Measurements from ENCODE around the gene CCNY. TPM values are rescaled to one million over a fixed set of nuclear protein-coding genes. Genes with fewer than 3 reads are reported as not detected.

The CCNY gene
- total and polyA plus RNA-seq, 12 donors: 26.0 to 99.4 (median 88.9) TPM

DNA sequence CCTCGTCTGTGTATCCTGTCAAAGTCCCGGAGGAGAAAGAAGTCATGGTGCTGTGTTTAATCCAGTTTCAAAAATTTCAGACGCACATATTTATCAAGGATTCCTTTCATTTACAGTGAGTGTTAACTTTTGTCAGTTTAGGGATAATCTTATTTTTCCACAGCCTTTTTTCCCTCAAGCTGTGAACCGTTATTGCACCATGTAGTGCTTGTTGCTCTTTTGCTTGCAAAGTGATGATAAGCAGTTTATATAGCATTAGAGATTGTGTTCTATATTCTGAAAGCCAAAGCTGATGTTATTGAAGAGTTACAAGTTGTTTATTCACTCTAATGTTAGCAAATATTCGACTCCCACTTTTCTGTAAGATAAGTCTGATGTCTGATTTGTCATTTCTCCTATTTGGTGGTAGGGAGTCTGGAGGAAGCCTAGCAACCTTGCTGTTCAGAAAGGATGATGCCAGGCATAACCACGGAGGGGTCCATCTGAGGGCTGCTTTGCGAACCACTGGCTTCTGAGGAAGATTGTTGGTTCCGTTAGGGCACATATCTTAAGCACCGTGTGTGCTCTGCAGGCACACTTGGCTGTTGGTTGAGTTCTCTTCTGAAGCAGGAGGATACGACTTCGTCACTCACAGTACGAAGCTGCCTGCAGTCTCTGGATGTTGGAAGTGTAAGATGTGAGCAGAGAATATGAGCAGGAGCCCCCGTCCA lies 11.7 kb downstream of the CCNY start:
- intact Hi-C loops (cut with DNase I): loop anchor here in 1 of 10 donors (10.0 kb wide), 1 partner anchor 107 kb away; no protein-coding TSS in a partner anchor
- DNase-seq (no peak), ATAC-seq (peak in 5 of 8 donors; percentile 9 to 35 (median 21))
- H3K36me3 ChIP-seq: peaks cover 0 to 8% (median 0%) of the 10 kb centered on the region in 9 donors
- WGBS, 2 donors: 41 to 52% methylated on average over 13 of the region's 13 CpGs
- H3K27me3 ChIP-seq: no peaks in the 10 kb centered on the region
- TF ChIP-seq, protein P1, sequence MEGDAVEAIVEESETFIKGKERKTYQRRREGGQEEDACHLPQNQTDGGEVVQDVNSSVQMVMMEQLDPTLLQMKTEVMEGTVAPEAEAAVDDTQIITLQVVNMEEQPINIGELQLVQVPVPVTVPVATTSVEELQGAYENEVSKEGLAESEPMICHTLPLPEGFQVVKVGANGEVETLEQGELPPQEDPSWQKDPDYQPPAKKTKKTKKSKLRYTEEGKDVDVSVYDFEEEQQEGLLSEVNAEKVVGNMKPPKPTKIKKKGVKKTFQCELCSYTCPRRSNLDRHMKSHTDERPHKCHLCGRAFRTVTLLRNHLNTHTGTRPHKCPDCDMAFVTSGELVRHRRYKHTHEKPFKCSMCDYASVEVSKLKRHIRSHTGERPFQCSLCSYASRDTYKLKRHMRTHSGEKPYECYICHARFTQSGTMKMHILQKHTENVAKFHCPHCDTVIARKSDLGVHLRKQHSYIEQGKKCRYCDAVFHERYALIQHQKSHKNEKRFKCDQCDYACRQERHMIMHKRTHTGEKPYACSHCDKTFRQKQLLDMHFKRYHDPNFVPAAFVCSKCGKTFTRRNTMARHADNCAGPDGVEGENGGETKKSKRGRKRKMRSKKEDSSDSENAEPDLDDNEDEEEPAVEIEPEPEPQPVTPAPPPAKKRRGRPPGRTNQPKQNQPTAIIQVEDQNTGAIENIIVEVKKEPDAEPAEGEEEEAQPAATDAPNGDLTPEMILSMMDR (IDR thresholded peaks at IDR 0.05): no peak
- H3K27ac ChIP-seq: peak overlapping the region in 5 of 10 donors; percentile 9 to 56 (median 51)
- H3K4me1 ChIP-seq: peaks cover 25 to 95% (median 85%) of the 10 kb centered on the region in 9 donors
- H3K4me3 ChIP-seq: no peak overlapping the region
- H3K9me3 ChIP-seq: no peaks in the 10 kb centered on the region

DNA sequence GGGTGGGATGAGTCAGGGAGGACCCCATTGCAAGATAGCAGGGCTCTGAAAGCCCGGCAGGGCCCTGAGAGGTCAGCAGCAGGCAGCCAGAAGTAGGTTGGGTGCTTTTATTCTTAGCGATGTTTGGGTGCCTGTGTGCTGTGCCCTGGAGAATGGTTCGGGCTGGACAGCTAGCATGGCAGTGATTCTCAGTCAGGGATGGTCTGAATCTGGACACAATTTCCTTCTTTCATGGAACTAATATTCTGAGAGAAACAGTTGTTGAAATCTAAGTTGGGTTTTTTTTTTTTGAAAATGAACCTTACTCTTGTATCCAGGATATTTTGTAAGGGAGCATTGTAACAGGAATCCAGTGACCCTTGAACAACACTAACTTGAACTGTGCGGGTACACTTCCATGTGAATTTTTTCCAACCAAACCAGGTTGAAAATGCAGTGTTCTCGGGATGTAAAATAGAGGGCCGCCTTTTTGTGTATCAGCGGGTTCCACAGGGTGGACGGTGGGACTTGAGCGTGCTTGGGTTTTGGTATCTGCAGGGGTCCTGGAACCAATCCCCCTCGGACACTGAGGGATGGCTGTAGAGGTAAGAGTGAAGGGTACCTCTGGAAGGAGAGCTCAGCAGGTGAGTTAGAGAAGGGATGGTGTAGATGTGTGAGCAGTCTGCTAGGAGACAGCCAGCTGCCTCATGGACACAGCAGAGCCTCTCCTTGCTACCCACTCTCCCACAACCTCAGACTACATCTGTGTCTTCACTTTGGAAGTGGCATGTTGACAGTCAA lies 12.5 kb downstream of the CCNY start:
- WGBS, 2 donors: 78 to 84% methylated on average over 10 of the region's 10 CpGs
- Histone ChIP-seq H3K4me1 (peaks cover 22 to 95% (median 90%) of the 10 kb centered on the region in 9 donors), H3K9me3 (no peaks in the 10 kb centered on the region), H3K27ac (peak overlapping the region in 4 of 10 donors; percentile 9 to 56 (median 38)), H3K36me3 (peaks cover 0 to 8% (median 0%) of the 10 kb centered on the region in 9 donors), H3K4me3 (no peak overlapping the region), H3K27me3 (no peaks in the 10 kb centered on the region)
- intact Hi-C loops (cut with DNase I): loop anchor here in 1 of 10 donors (10.0 kb wide), 1 partner anchor 106 kb away; no protein-coding TSS in a partner anchor
- ATAC-seq (peak in 6 of 8 donors; percentile 9 to 56 (median 44)), DNase-seq (no peak)
- TF ChIP-seq, protein P1 (IDR thresholded peaks at IDR 0.05): no peak

DNA sequence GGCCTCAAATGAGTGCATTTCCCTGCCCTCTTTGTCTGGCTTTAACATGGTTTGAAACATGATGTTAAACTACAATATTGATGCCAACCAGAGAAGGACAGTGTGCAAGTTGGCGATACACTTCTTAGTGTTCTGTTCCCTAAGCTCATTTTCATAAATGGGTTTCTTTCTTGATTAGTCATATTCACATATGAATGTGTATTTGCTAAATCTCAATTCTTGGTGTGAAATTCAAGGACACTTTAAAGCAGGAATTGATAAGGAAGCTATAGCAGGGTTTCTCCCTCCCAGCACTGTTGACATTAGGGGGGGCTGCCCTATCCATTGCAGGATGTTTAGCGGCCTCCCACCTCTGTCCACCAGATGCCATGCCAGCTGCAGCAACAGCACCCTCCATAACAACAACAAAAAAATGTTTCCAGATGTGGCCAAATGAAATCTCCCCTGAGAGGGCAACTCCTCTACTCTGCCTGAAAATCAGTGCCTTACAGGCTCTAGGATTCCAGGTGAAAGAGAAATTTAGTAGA lies 13.1 kb downstream of the CCNY start:
- intact Hi-C loops (cut with DNase I): loop anchor here in 1 of 10 donors (10.0 kb wide), 1 partner anchor 105 kb away; no protein-coding TSS in a partner anchor
- TF ChIP-seq, protein P1 (IDR thresholded peaks at IDR 0.05): no peak
- DNase-seq (no peak), ATAC-seq (no peak)
- Histone ChIP-seq H3K9me3 (no peaks in the 10 kb centered on the region), H3K27ac (no peak overlapping the region), H3K4me3 (no peak overlapping the region), H3K27me3 (no peaks in the 10 kb centered on the region), H3K4me1 (peaks cover 20 to 95% (median 91%) of the 10 kb centered on the region in 9 donors), H3K36me3 (peaks cover 0 to 8% (median 0%) of the 10 kb centered on the region in 9 donors)
- WGBS, 2 donors: 78 to 82% methylated on average over 2 of the region's 2 CpGs

DNA sequence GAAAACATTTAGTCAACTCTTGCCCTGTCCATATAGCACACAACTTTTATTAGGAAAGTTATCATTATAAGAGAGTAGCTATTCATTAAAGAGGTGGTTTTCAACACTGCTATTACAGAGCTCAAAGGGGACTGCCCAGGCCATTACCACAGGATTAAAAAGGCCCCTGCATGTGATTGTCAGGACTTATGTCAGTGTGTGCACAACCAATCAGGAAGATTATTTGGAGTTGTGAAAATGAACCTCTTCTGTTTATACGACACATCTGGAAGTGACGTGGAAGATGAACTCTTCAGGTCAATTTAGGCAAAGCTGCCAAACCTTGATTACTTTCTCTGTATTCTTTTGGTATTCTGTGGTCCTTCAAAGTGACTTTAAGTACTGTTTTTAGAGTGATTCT lies 14.7 kb downstream of the CCNY start:
- Histone ChIP-seq H3K4me1 (peaks cover 14 to 100% (median 97%) of the 10 kb centered on the region in 9 donors), H3K36me3 (peaks cover 0 to 8% (median 0%) of the 10 kb centered on the region in 9 donors), H3K27ac (no peak overlapping the region), H3K27me3 (no peaks in the 10 kb centered on the region), H3K4me3 (no peak overlapping the region), H3K9me3 (no peaks in the 10 kb centered on the region)
- TF ChIP-seq, protein P1 (IDR thresholded peaks at IDR 0.05): no peak
- intact Hi-C loops (cut with DNase I): loop anchor here in 1 of 10 donors (2.0 kb wide), 1 partner anchor 14 kb away; no protein-coding TSS in a partner anchor
- 47 to 54% methylated on average over 2 of the region's 2 CpGs for WGBS, 2 donors
- no peak for DNase-seq
- ATAC-seq: no peak
